HepG2 (cell line): ENCODE results near the gene LCK. TPM values are rescaled to one million over a fixed set of nuclear protein-coding genes. Genes with fewer than 3 reads are reported as not detected.

Source experiments
- ARHGAP35 ChIP-seq: sonication (generic); formaldehyde crosslinking; IDR thresholded peaks from 2 replicates; pipeline ENCODE4 v1.9.0; 2022; ENCODE audit warnings: mild to moderate bottlenecking, inconsistent platforms, moderate library complexity, missing genetic modification reagents, borderline replicate concordance
- ASH2L ChIP-seq: fragments of 300-600, 200-600 bp; sonication (generic); IDR thresholded peaks from 2 replicates; pipeline ENCODE4 v1.7.0; 2017; ENCODE audit warnings: low read depth, mild to moderate bottlenecking, moderate library complexity, mixed read lengths, low read length; ENCODE audit not compliant: insufficient read length
- FOXO1 ChIP-seq: sonication (generic); formaldehyde crosslinking; IDR thresholded peaks from 2 replicates; pipeline ENCODE4 v1.4.0; 2020; ENCODE audit warnings: missing genetic modification reagents
- GPBP1L1 ChIP-seq: sonication (generic); formaldehyde crosslinking; IDR thresholded peaks from 2 replicates; pipeline ENCODE4 v1.5.0; 2020; ENCODE audit warnings: mild to moderate bottlenecking, missing genetic modification reagents
- HNF4A ChIP-seq: sonication (generic); formaldehyde crosslinking; IDR thresholded peaks from 2 replicates; pipeline ENCODE4 v1.4.0; 2020; ENCODE audit warnings: missing genetic modification reagents
- HNF4G ChIP-seq, 2 experiments: sonication (generic) in 1 of 2; formaldehyde crosslinking in 1 of 2; IDR thresholded peaks; 2 replicates each; pipeline versions ENCODE4 v1.4.0 to v1.6.1; 2011 to 2020; ENCODE audit warnings: borderline replicate concordance in 2 of 2, low read depth in 2 of 2, mild to moderate bottlenecking in 2 of 2, low read length in 1 of 2, missing genetic modification reagents in 1 of 2, moderate library complexity in 1 of 2
- MIER3 ChIP-seq: IDR thresholded peaks from 2 replicates; pipeline ENCODE4 v1.6.1; 2016; ENCODE audit warnings: missing compliant biosample characterization, borderline replicate concordance
- MNT ChIP-seq: fragments of 450-650 bp; IDR thresholded peaks from 2 replicates; pipeline ENCODE4 v1.6.1; 2016
- MTF1 ChIP-seq: sonication (generic); formaldehyde crosslinking; IDR thresholded peaks from 2 replicates; pipeline ENCODE4 v1.5.0; 2020; ENCODE audit warnings: missing genetic modification reagents
- PAF1 ChIP-seq: IDR thresholded peaks from 2 replicates; pipeline ENCODE4 v1.6.1; 2016; ENCODE audit warnings: missing genetic modification reagents, missing compliant biosample characterization
- ZFX ChIP-seq: sonication (generic); formaldehyde crosslinking; IDR thresholded peaks from 2 replicates; pipeline ENCODE4 v1.4.0; 2020; ENCODE audit warnings: mild to moderate bottlenecking, low read depth, missing genetic modification reagents, moderate library complexity
- polyA plus RNA-seq, 8 experiments: library from polyadenylated mRNA; depleted of rRNA in 3 of 8; stranded (reverse) in 7 of 8; unstranded in 1 of 8; fragments of >200 nt; fragmentation: Illumina TruSeq in 4 of 8; extraction: Trizol in 4 of 8; gene quantifications; 2 replicates each; pipeline versions ENCODE4 v1.2.1 to v1.2.3, GENCODE V29; 2011 to 2016; ENCODE audit warnings: low read depth in 4 of 8, missing spikeins in 1 of 8, mixed read lengths in 1 of 8; ENCODE audit not compliant: insufficient read depth in 1 of 8
- total RNA-seq, 5 experiments: library from RNA; depleted of rRNA; stranded (reverse); fragments of >200 nt; fragmentation: Illumina TruSeq; extraction: Trizol; gene quantifications; 2 replicates each; pipeline ENCODE4 v1.2.3, GENCODE V29; 2016; ENCODE audit warnings: low read depth in 1 of 5
- TF ChIP-seq, protein P1 (sequence below): sonication (generic); formaldehyde crosslinking; IDR thresholded peaks from 2 replicates; pipeline ENCODE4 v1.4.0; 2020; ENCODE audit warnings: missing genetic modification reagents
- TF ChIP-seq, protein P2 (sequence below): sonication (generic); formaldehyde crosslinking; IDR thresholded peaks from 2 replicates; pipeline ENCODE4 v1.4.0; 2020; ENCODE audit warnings: missing genetic modification reagents, low read depth, mild to moderate bottlenecking, borderline replicate concordance

Gene LCK
- total and polyA plus RNA-seq, 2 of the 13 experiments (the other 11 are each of a cell fraction or from before 2014, with no cell fraction given) = 0.93 to 1.8 TPM

GRCh38 chr1:32241001-32241763, 9.9 kb upstream of the LCK start (continued):
- TF ChIP-seq, protein P1, sequence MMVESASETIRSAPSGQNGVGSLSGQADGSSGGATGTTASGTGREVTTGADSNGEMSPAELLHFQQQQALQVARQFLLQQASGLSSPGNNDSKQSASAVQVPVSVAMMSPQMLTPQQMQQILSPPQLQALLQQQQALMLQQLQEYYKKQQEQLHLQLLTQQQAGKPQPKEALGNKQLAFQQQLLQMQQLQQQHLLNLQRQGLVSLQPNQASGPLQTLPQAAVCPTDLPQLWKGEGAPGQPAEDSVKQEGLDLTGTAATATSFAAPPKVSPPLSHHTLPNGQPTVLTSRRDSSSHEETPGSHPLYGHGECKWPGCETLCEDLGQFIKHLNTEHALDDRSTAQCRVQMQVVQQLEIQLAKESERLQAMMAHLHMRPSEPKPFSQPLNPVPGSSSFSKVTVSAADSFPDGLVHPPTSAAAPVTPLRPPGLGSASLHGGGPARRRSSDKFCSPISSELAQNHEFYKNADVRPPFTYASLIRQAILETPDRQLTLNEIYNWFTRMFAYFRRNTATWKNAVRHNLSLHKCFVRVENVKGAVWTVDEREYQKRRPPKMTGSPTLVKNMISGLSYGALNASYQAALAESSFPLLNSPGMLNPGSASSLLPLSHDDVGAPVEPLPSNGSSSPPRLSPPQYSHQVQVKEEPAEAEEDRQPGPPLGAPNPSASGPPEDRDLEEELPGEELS (CRISPR knock-in tag) = 0 out of 2 replicates have a peak, but pooled peaks have one; percentile 28
- no peak for TF ChIP-seq MIER3 (CRISPR knock-in tag)
- TF ChIP-seq, protein P2, sequence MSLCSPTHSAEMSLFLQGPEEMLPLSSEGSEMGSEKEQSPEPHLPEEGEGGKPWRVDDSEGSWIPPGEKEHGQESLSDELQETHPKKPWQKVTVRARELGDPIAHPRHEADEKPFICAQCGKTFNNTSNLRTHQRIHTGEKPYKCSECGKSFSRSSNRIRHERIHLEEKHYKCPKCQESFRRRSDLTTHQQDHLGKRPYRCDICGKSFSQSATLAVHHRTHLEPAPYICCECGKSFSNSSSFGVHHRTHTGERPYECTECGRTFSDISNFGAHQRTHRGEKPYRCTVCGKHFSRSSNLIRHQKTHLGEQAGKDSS = peak; percentile 88; the same call in 1 of the 2 replicates
- no peak for TF ChIP-seq MNT
- TF ChIP-seq ZFX (CRISPR knock-in tag) = peak; percentile 76; the same call in 1 of the 2 replicates
- no peak for TF ChIP-seq MTF1 (CRISPR knock-in tag)
- no peak for TF ChIP-seq GPBP1L1 (CRISPR knock-in tag)
- no peak for TF ChIP-seq PAF1
- peak; percentile 47 for TF ChIP-seq ASH2L
- no peak for TF ChIP-seq ARHGAP35
- peak; percentile 23; the same call in 1 of the 2 replicates for TF ChIP-seq FOXO1 (CRISPR knock-in tag)
- TF ChIP-seq HNF4A = no peak
- TF ChIP-seq HNF4G (IDR thresholded peaks at IDR 0.05; ENCODE audit: borderline replicate concordance, low read depth, low read length) = no peak
- no peak for TF ChIP-seq HNF4G (CRISPR knock-in tag; IDR thresholded peaks at IDR 0.05; ENCODE audit: borderline replicate concordance, low read depth)
